Common myeloid progenitor, CD34-positive (primary cell): ENCODE measurements around the gene PKNOX2.

Experiments used
- CTCF ChIA-PET: fragments of 350-600 bp; sonication (Branson Sonifier 250); formaldehyde crosslinking; loops from one replicate; lab custom pipeline; 2021; ENCODE audit warnings: antibody characterized with exemption; lab: Charles Lee
- POLR2A ChIA-PET: fragments of 350-600 bp; sonication (Branson Sonifier 250); formaldehyde crosslinking; loops from one replicate; lab custom pipeline; 2021; ENCODE audit warnings: antibody characterized with exemption; lab: Charles Lee
- DNase-seq, 3 donors: peaks; one replicate each; pipeline versions ENCODE4 v3.0.0 to v3.0.0-alpha.2; 2013
- H3K27ac ChIP-seq, 2 experiments: 1 replicate in 1 of 2; 2 replicates in 1 of 2; pipeline ENCODE4 v1.7.0; 2013; ENCODE audit warnings: inconsistent platforms in 2 of 2, low read length in 2 of 2, mild to moderate bottlenecking in 2 of 2, low read depth in 1 of 2, moderate library complexity in 1 of 2; ENCODE audit not compliant: severe bottlenecking in 2 of 2, insufficient read depth in 1 of 2, poor library complexity in 1 of 2
- H3K27me3 ChIP-seq, 5 experiments: replicated peaks in 2 of 5; 1 replicate in 3 of 5; 2 replicates in 2 of 5; pipeline versions ENCODE4 v1.6.1 to v1.7.0; 2013; ENCODE audit warnings: low read length in 4 of 5, mild to moderate bottlenecking in 2 of 5, moderate library complexity in 2 of 5, inconsistent platforms in 1 of 5; ENCODE audit not compliant: insufficient read depth in 5 of 5, control insufficient read depth in 4 of 5
- H3K36me3 ChIP-seq, 4 experiments: 1 replicate in 2 of 4; 2 replicates in 2 of 4; pipeline versions ENCODE4 v1.6.1 to v1.7.0; 2013; ENCODE audit warnings: low read length in 3 of 4, control low read depth in 1 of 4, mild to moderate bottlenecking in 1 of 4; ENCODE audit not compliant: control insufficient read depth in 4 of 4, insufficient read depth in 4 of 4
- H3K4me1 ChIP-seq, 4 experiments: 1 replicate in 3 of 4; 2 replicates in 1 of 4; pipeline versions ENCODE4 v1.6.1 to v1.7.1; 2013; ENCODE audit warnings: low read length in 3 of 4, mild to moderate bottlenecking in 3 of 4, control low read depth in 1 of 4, inconsistent platforms in 1 of 4, moderate library complexity in 1 of 4; ENCODE audit not compliant: control insufficient read depth in 4 of 4, insufficient read depth in 4 of 4; ENCODE audit errors: control extremely low read depth in 1 of 4
- H3K4me3 ChIP-seq, 7 experiments: 1 replicate in 4 of 7; 2 replicates in 3 of 7; pipeline versions ENCODE4 v1.5.1 to v1.7.0; 2013; ENCODE audit warnings: mild to moderate bottlenecking in 7 of 7, low read length in 6 of 7, moderate library complexity in 6 of 7, inconsistent platforms in 2 of 7, low read depth in 2 of 7, control low read depth in 1 of 7; ENCODE audit not compliant: insufficient read depth in 4 of 7, control insufficient read depth in 1 of 7; ENCODE audit errors: extremely low read depth in 1 of 7
- H3K9me3 ChIP-seq, 5 experiments: 1 replicate in 4 of 5; 2 replicates in 1 of 5; pipeline versions ENCODE4 v1.6.1 to v1.7.1; 2013; ENCODE audit warnings: low read length in 4 of 5, mild to moderate bottlenecking in 2 of 5, inconsistent platforms in 1 of 5, low read depth in 1 of 5, moderate library complexity in 1 of 5; ENCODE audit not compliant: control insufficient read depth in 4 of 5, insufficient read depth in 2 of 5; ENCODE audit errors: control extremely low read depth in 1 of 5
- WGBS: methylation state at CpG from one replicate; pipeline ENCODE4 v1.1.5; 2013; ENCODE audit not compliant: insufficient coverage; 5-methylcytosine and 5-hydroxymethylcytosine counted together

The PKNOX2 gene

DNA sequence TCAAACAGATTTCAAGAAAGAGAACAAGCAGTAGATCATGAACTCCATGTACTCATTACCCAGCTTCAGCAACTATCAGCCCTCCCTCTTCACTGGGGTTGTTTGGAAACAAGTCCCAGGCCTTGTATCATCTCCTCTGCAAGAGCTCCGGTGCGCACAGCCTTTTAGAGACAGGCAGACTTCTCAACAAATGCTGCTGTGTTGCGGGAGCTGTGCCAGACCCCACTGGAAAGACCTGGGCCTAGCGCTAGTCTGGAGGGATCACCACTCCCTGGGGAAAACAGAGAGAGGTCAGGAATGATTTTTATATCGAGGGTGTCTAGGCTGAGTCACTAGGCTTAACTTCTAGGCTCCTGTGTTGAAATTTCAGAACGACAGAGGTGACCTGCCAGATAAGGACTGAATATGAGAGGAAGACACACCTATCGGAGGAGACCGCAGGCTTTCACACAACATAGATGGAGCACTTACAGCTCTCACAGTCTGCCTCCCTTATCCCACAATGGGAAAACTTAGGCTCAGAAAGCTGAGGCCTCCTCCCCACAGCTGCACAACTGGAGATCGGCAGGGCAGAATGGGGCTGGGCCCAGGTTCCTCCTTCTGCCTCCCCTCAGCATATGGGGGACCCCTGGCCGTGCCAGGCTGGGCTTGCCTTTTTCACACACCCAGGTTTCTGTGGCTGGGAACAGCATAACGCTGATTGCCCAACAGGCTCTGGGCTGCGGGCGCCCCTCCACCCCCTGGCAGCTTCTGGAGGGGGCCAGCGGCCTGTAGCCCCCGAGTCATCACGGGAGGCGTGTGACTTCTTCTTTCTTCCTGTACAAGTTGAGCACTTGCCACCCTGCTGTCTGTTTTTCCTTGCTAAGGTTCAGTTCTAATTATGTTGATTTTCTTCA lies 86.0 kb downstream of the PKNOX2 start:
- CTCF ChIA-PET: no interaction called here
- H3K9me3 ChIP-seq: no peaks in the 10 kb centered on the region
- H3K27ac ChIP-seq: no peak overlapping the region
- peaks cover 0 to 13% (median 9%) of the 10 kb centered on the region in 5 experiments for H3K27me3 ChIP-seq
- POLR2A ChIA-PET: interaction anchor here (0.6 kb wide), 1 partner anchor 116 kb away, joined by 3 read pairs; no protein-coding TSS in a partner anchor
- 87% methylated on average over 14 of the region's 17 CpGs for WGBS
- peak in 2 of 3 donors; percentile 4 to 31 for DNase-seq
- no peaks in the 10 kb centered on the region for H3K36me3 ChIP-seq
- no peaks in the 10 kb centered on the region for H3K4me1 ChIP-seq
- H3K4me3 ChIP-seq: no peak overlapping the region

DNA sequence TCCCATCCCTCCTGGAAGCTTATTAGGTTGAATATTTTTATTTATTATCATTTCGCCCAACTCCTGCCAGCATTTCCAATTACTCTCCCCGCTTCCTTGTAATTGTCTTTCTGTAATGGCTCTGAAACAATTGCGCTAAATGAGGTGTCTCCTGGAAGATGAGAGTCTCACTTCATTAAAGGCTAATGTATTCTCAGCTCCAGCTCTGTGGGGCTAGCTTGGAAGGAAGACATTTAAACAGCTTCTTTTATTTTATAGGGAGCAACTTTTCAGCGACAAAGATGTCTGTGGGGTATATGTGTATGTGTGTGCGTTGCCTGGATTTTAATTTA lies 86.6 kb downstream of the PKNOX2 start:
- WGBS: 94% methylated on average over 3 of the region's 5 CpGs
- no peak for DNase-seq
- Histone ChIP-seq H3K4me3 (no peak overlapping the region), H3K9me3 (no peaks in the 10 kb centered on the region), H3K27me3 (peaks cover 0 to 13% (median 9%) of the 10 kb centered on the region in 5 experiments), H3K27ac (no peak overlapping the region), H3K4me1 (no peaks in the 10 kb centered on the region), H3K36me3 (no peaks in the 10 kb centered on the region)
- ChIA-PET CTCF (no interaction called here), POLR2A (no interaction called here)

DNA sequence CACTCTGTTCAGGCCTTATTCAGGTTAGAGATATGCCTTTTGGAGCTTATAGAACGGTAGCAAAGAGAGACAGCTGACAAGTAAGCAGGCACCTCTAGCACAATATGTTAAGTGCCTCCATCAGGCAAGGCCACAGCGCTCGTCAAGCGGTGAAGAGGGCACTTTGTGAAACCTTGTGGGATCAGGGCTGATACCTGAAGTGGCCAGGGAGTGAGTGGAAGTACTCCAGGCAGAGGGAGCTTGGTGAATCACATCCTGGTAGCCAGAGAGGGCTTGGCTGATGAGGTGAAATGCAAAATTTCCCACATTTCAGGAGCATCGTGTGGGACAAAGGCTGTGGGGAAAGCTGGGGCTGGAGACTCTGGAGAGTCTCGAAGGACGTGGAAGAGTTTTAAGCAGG lies 87.4 kb downstream of the PKNOX2 start:
- ChIA-PET POLR2A (no interaction called here), CTCF (no interaction called here)
- Histone ChIP-seq H3K4me1 (no peaks in the 10 kb centered on the region), H3K27ac (no peak overlapping the region), H3K27me3 (peaks cover 0 to 13% (median 8%) of the 10 kb centered on the region in 5 experiments), H3K4me3 (no peak overlapping the region), H3K36me3 (no peaks in the 10 kb centered on the region), H3K9me3 (no peaks in the 10 kb centered on the region)
- no peak for DNase-seq
- 98% methylated on average over 7 of the region's 7 CpGs for WGBS

DNA sequence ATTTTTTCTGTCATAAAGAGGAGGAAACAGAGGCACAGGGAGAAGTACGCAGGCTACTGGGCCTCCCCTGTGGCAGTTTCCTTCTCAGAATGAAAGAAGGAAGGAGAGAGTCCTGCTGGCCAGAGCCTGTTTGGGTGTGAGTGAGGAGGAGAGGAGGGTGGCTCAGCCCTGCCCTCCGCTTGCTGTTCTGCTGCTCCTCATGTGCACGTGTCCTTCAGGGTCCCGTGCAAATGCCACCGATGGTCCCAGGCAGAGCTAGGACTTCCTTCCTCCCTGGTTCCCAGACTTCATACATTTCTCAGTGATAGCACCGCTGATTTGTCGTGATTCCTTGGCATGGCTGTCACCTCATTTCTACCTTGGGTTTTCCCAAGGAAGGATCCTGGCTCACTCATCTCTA lies 88.7 kb downstream of the PKNOX2 start:
- no peak for DNase-seq
- H3K36me3 ChIP-seq: no peaks in the 10 kb centered on the region
- no peaks in the 10 kb centered on the region for H3K9me3 ChIP-seq
- no peaks in the 10 kb centered on the region for H3K4me1 ChIP-seq
- WGBS: 58% methylated on average over 6 of the region's 7 CpGs
- CTCF ChIA-PET: no interaction called here
- no peak overlapping the region for H3K27ac ChIP-seq
- H3K27me3 ChIP-seq: peaks cover 0 to 11% (median 2%) of the 10 kb centered on the region in 5 experiments
- POLR2A ChIA-PET: no interaction called here
- H3K4me3 ChIP-seq: no peak overlapping the region

DNA sequence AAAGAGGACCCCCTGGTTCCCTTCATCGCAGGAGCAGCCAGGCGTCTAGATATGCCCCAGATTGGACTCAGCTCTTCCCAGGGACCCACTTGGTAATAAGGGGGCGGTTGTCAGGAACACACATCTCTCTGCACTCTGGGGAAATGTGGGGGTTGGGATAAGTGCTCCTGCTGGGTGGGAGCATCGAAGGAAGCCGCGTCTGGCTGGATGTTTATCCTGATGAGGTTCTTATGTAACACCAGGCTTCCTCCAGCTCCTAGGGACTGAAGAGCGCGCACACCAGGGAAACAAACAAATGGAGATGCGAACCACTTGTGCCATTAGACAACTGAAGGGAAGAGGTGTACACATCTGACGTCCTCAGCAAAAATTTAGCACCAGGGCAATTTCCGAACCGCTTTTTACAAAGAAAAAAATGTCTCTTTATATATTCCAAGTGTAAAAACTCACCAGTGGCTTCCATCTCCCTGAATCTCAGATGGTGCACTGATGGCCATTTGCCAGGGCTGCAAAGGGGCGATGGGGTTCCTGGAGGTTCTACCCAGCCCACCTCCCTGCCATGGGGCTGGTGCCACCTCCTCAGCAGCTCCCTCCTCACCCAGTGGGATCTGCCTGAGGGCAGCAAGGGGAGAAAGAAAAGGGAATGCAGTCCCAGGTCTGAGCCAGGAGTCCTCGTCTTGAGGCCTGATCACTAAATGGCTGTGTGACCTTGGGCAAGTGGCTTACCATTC lies 89.4 kb downstream of the PKNOX2 start:
- H3K9me3 ChIP-seq: no peaks in the 10 kb centered on the region

DNA sequence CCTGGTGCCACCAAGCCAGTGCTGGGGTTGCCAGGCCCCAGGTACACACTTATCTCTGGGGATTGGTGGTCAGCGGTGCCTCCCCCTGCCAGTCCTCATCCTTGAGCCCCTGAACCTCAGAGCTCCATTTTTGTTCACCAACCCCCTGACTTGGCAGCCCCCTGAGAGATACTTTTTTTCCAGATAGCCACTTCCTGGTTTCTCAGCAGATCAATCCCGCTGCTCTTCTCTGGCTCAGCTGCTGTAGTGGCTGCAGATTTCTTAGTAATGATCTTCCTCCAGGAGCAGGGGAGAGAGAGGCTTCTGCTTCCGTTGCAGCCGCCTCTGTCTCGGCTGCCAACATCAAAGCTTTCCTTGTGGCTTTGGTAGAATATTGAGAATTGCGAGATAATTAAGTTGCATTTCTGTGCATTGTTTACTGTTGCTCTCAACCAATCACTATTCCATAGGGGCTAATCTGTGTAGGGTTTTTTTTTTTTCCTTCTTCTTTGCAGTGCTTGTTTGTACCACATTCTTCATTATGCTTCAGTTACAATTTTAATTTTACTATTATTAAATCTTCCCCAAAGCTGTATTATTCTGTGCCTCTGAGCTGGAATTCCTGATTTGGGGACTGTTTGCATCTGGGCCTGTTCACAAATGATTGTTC lies 92.1 kb downstream of the PKNOX2 start:
- CTCF ChIA-PET: no interaction called here
- no peak overlapping the region for H3K27ac ChIP-seq
- no peaks in the 10 kb centered on the region for H3K36me3 ChIP-seq
- H3K27me3 ChIP-seq: peaks cover 2 to 19% (median 14%) of the 10 kb centered on the region in 5 experiments
- no peak for DNase-seq
- POLR2A ChIA-PET: interaction anchor here (0.6 kb wide), 1 partner anchor 11 kb away, joined by 3 read pairs; no protein-coding TSS in a partner anchor
- no peaks in the 10 kb centered on the region for H3K4me1 ChIP-seq
- no peak overlapping the region for H3K4me3 ChIP-seq
- H3K9me3 ChIP-seq: no peaks in the 10 kb centered on the region
- WGBS: 88% methylated on average over 4 of the region's 6 CpGs

More for the DNA sequence above, 89.4 kb downstream of the PKNOX2 start:
- DNase-seq: no peak
- CTCF ChIA-PET: no interaction called here
- no peaks in the 10 kb centered on the region for H3K36me3 ChIP-seq
- peaks cover 0 to 11% (median 2%) of the 10 kb centered on the region in 5 experiments for H3K27me3 ChIP-seq
- POLR2A ChIA-PET: no interaction called here
- no peak overlapping the region for H3K27ac ChIP-seq
- 73% methylated on average over 14 of the region's 14 CpGs for WGBS
- H3K4me3 ChIP-seq: no peak overlapping the region
- H3K4me1 ChIP-seq: no peaks in the 10 kb centered on the region
